SK-N-MC (cell line): ENCODE data around the gene CELA1.

Experiments used
- DNase-seq: peaks from one replicate; pipeline ENCODE4 v3.0.0-alpha.2; 2011; ENCODE audit warnings: low read depth, low spot score
- H3K27ac ChIP-seq: fragments of 200-600 bp; sonication (generic); 2 replicates; pipeline ENCODE4 v1.5.1; 2016; ENCODE audit warnings: mixed run types
- H3K36me3 ChIP-seq: fragments of 200-600 bp; sonication (generic); 2 replicates; pipeline ENCODE4 v1.6.1; 2017; ENCODE audit warnings: antibody characterized with exemption, low read length, mixed read lengths; ENCODE audit not compliant: insufficient read depth
- H3K4me3 ChIP-seq: fragments of 200-600 bp; sonication (generic); 2 replicates; pipeline ENCODE4 v1.5.1; 2016
- H3K9ac ChIP-seq: fragments of 200-600 bp; sonication (generic); 2 replicates; pipeline ENCODE4 v1.8.0; 2017; ENCODE audit warnings: mixed run types, mixed read lengths; ENCODE audit not compliant: insufficient read length
- H3K9me3 ChIP-seq: fragments of 200-600 bp; sonication (generic); 2 replicates; pipeline ENCODE4 v1.6.1; 2017; ENCODE audit warnings: low read depth, mild to moderate bottlenecking, antibody characterized with exemption, low read length, moderate library complexity, mixed read lengths
- EZH2 ChIP-seq: fragments of 200-600 bp; sonication (generic); IDR thresholded peaks from one replicate; pipeline ENCODE4 v1.6.1; 2017; ENCODE audit warnings: antibody characterized with exemption
- FOXP2 ChIP-seq: optimal IDR thresholded peaks from 2 replicates; pipeline ENCODE3; 2011; ENCODE audit warnings: mild to moderate bottlenecking, moderate library complexity; ENCODE audit not compliant: insufficient read depth; ENCODE audit errors: extremely low read length, control extremely low read depth
- POLR2AphosphoS5 ChIP-seq: IDR thresholded peaks from 2 replicates; pipeline ENCODE4 v1.6.1; 2012; ENCODE audit warnings: mild to moderate bottlenecking, low read depth, low read length, borderline replicate concordance

Gene CELA1

GRCh38 chr12:51326698-51327439 lies 19.6 kb downstream of the CELA1 start:
- H3K27ac ChIP-seq = peak overlapping the region; percentile 93
- H3K9ac ChIP-seq = peak overlapping the region; percentile 56
- H3K9me3 ChIP-seq = no peaks in the 10 kb centered on the region
- TF ChIP-seq POLR2AphosphoS5 = peak; percentile 33; the same call in 1 of the 2 replicates
- peak; percentile 59 for TF ChIP-seq FOXP2
- no peak for TF ChIP-seq EZH2
- peak; percentile 48 for DNase-seq
- H3K36me3 ChIP-seq = no peaks in the 10 kb centered on the region
- no peak overlapping the region for H3K4me3 ChIP-seq

GRCh38 chr12:51324953-51325352 lies 21.5 kb downstream of the CELA1 start:
- no peak overlapping the region for H3K9ac ChIP-seq
- DNase-seq = no peak
- no peak overlapping the region for H3K4me3 ChIP-seq
- no peak for TF ChIP-seq EZH2
- TF ChIP-seq FOXP2 = no peak
- no peak for TF ChIP-seq POLR2AphosphoS5
- no peaks in the 10 kb centered on the region for H3K9me3 ChIP-seq
- H3K27ac ChIP-seq = no peak overlapping the region
- no peaks in the 10 kb centered on the region for H3K36me3 ChIP-seq

GRCh38 chr12:51323966-51324895 lies 22.2 kb downstream of the CELA1 start, which contains the start of gene BIN2:
Gene BIN2, minus strand, starts transcription at chr12:51324174. Its CDS starts 72 bp downstream, at chr12:51324102.
- H3K36me3 ChIP-seq = no peaks in the 10 kb centered on the region
- TF ChIP-seq POLR2AphosphoS5 (no peak), FOXP2 (no peak), EZH2 (no peak)
- H3K9me3 ChIP-seq = no peaks in the 10 kb centered on the region
- H3K27ac ChIP-seq = no peak within 1 kb of the TSS
- no peak within 1 kb of the TSS for H3K9ac ChIP-seq
- no peak within 1 kb of the TSS for H3K4me3 ChIP-seq
- no peak for DNase-seq

- H3K36me3 ChIP-seq = no peaks in the 10 kb centered on the region
- no peak overlapping the region for H3K4me3 ChIP-seq
- TF ChIP-seq EZH2 = no peak
- no peak for TF ChIP-seq FOXP2
- TF ChIP-seq POLR2AphosphoS5 = no peak
- no peaks in the 10 kb centered on the region for H3K9me3 ChIP-seq
- H3K27ac ChIP-seq = no peak overlapping the region
- H3K9ac ChIP-seq = no peak overlapping the region
- DNase-seq = no peak
Observed at GRCh38 chr12:51323317-51323960, 23.0 kb downstream of the CELA1 start.

- Histone ChIP-seq H3K4me3 (no peak overlapping the region), H3K27ac (peak overlapping the region; percentile 2; the same call in 1 of the 2 replicates), H3K36me3 (no peaks in the 10 kb centered on the region), H3K9ac (no peak overlapping the region), H3K9me3 (no peaks in the 10 kb centered on the region)
- TF ChIP-seq FOXP2 (no peak), EZH2 (no peak), POLR2AphosphoS5 (no peak)
- DNase-seq = no peak
Observed at GRCh38 chr12:51322452-51322851, 24.0 kb downstream of the CELA1 start.

- no peak for TF ChIP-seq POLR2AphosphoS5
- no peak for TF ChIP-seq FOXP2
- no peak for TF ChIP-seq EZH2
- no peak overlapping the region for H3K4me3 ChIP-seq
- H3K9ac ChIP-seq = no peak overlapping the region
- H3K27ac ChIP-seq = 0 out of 2 replicates have a peak overlapping the region, but pooled peaks have one; percentile 1
- H3K9me3 ChIP-seq = no peaks in the 10 kb centered on the region
- DNase-seq = no peak
- no peaks in the 10 kb centered on the region for H3K36me3 ChIP-seq
Observed at GRCh38 chr12:51321882-51322281, 24.6 kb downstream of the CELA1 start.

- Histone ChIP-seq H3K9ac (no peak overlapping the region), H3K27ac (peak overlapping the region; percentile 79), H3K4me3 (peak overlapping the region; percentile 33; the same call in 1 of the 2 replicates)
Observed at GRCh38 chr12:51320695-51321320, 25.7 kb downstream of the CELA1 start.

GRCh38 chr12:51320311-51320694 lies 26.2 kb downstream of the CELA1 start:
- H3K36me3 ChIP-seq = no peaks in the 10 kb centered on the region
- no peak overlapping the region for H3K4me3 ChIP-seq
- peak overlapping the region; percentile 79; the same call in 1 of the 2 replicates for H3K27ac ChIP-seq
- TF ChIP-seq FOXP2 (no peak), POLR2AphosphoS5 (no peak), EZH2 (no peak)
- H3K9me3 ChIP-seq = no peaks in the 10 kb centered on the region
- no peak for DNase-seq
- no peak overlapping the region for H3K9ac ChIP-seq

More at GRCh38 chr12:51320695-51321320, 25.7 kb downstream of the CELA1 start:
- H3K9me3 ChIP-seq = no peaks in the 10 kb centered on the region
- no peak for DNase-seq
- TF ChIP-seq EZH2 = no peak
- TF ChIP-seq FOXP2 = peak; percentile 20
- H3K36me3 ChIP-seq = no peaks in the 10 kb centered on the region
